Measurements from ENCODE around the gene DISC1. TPM values are rescaled to one million over a fixed set of nuclear protein-coding genes. Genes with fewer than 3 reads are reported as not detected.
"Not testable (repeated sequence)": the region's sequence is repeated elsewhere in the genome, so short reads cannot be mapped to it uniquely, and the experiment has no call there.

Gene DISC1
- total and polyA plus RNA-seq, 2 donors (not counting 3 experiments of a cell fraction or from before 2014, with no cell fraction given) = 3.3 to 14.7 TPM

DNA sequence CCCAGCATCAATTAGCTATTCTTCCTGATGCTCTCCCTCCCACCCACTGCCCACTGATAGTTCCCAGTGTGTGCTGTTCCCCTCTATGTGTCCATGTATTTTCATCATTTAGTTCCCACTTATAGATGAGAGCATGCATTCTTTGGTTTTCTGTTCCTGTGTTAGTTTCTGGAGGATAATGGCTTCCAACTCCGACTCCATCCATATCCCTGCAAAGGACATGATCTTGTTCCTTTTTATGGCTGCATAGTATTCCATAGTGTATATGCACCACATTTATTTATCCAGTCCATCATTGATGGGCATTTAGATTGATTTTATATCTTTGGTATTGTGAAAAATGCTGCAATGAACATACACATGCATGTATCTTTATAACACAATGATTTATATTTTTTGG is 30.2 kb downstream of the DISC1 start:
- FAIRE-seq (no peak), DNase-seq (ENCODE audit: low read depth, low spot score) (no peak)
- intact Hi-C loops (cut with micrococcal nuclease) = no loop called here
- Histone ChIP-seq H3K27me3 (ENCODE audit: control insufficient read depth in 2 of 2, insufficient read depth in 2 of 2, low read length in 2 of 2) (no peaks in the 10 kb centered on the region), H3K36me3 (ENCODE audit: control insufficient read depth in 2 of 2, extremely low read depth in 1 of 2, insufficient read depth in 2 of 2, low read length in 2 of 2) (no peaks in the 10 kb centered on the region), H3K9ac (replicated peaks; ENCODE audit: extremely low read depth, insufficient read depth, low read length) (no peak overlapping the region), H3K9me1 (replicated peaks; ENCODE audit: control insufficient read depth, extremely low read depth, insufficient read depth, low read length) (no peaks in the 10 kb centered on the region), H3K79me2 (ENCODE audit: control insufficient read depth, insufficient read depth, low read length) (no peaks in the 10 kb centered on the region), H4K20me1 (replicated peaks; ENCODE audit: control insufficient read depth, extremely low read depth, insufficient read depth, low read length) (no peaks in the 10 kb centered on the region), H3K4me1 (ENCODE audit: control insufficient read depth, extremely low read depth, insufficient read depth, low read length) (no peaks in the 10 kb centered on the region), H3K9me3 (replicated peaks; ENCODE audit: control insufficient read depth, insufficient read depth, low read length) (no peaks in the 10 kb centered on the region), H3K4me3 (replicated peaks in 1 of 3; ENCODE audit: insufficient read depth in 1 of 3, low read depth in 1 of 3, low read length in 3 of 3) (no peak overlapping the region), H3K27ac (ENCODE audit: insufficient read depth, low read depth, low read length) (no peak overlapping the region), H3K4me2 (ENCODE audit: insufficient read depth, low read length) (no peak overlapping the region), H2AFZ (ENCODE audit: low read depth, low read length) (no peak overlapping the region)
- no TSS peak for BruUV-seq (replicated peaks)
- POLR2A ChIA-PET = no interaction called here
- no peak for TF ChIP-seq GATA2 (IDR thresholded peaks at IDR 0.05; ENCODE audit: insufficient read depth, insufficient read length, low read depth, low read length)
- no peak for TF ChIP-seq MYC (IDR thresholded peaks at IDR 0.05; ENCODE audit: low read depth, low read length)
- no peak for TF ChIP-seq POLR2AphosphoS5 (IDR thresholded peaks at IDR 0.05; ENCODE audit: insufficient read depth, low read depth, low read length)
- TF ChIP-seq, protein P1, sequence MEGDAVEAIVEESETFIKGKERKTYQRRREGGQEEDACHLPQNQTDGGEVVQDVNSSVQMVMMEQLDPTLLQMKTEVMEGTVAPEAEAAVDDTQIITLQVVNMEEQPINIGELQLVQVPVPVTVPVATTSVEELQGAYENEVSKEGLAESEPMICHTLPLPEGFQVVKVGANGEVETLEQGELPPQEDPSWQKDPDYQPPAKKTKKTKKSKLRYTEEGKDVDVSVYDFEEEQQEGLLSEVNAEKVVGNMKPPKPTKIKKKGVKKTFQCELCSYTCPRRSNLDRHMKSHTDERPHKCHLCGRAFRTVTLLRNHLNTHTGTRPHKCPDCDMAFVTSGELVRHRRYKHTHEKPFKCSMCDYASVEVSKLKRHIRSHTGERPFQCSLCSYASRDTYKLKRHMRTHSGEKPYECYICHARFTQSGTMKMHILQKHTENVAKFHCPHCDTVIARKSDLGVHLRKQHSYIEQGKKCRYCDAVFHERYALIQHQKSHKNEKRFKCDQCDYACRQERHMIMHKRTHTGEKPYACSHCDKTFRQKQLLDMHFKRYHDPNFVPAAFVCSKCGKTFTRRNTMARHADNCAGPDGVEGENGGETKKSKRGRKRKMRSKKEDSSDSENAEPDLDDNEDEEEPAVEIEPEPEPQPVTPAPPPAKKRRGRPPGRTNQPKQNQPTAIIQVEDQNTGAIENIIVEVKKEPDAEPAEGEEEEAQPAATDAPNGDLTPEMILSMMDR (IDR thresholded peaks at IDR 0.05; ENCODE audit: extremely low read depth in 1 of 2, insufficient read depth in 1 of 2, low read depth in 1 of 2, low read length in 2 of 2) = no peak
- no peak for TF ChIP-seq EZH2 (IDR thresholded peaks at IDR 0.05; ENCODE audit: borderline replicate concordance, low read depth, low read length, severe bottlenecking)
- no peak for TF ChIP-seq FOS (IDR thresholded peaks at IDR 0.05; ENCODE audit: borderline replicate concordance, insufficient read depth, low read length)
- no peak for TF ChIP-seq POLR2A (IDR thresholded peaks at IDR 0.05; ENCODE audit: low read depth, low read length)
- no peak for TF ChIP-seq JUN (IDR thresholded peaks at IDR 0.05; ENCODE audit: borderline replicate concordance, insufficient read depth, insufficient read length, low read depth)
- TF ChIP-seq, protein P2, sequence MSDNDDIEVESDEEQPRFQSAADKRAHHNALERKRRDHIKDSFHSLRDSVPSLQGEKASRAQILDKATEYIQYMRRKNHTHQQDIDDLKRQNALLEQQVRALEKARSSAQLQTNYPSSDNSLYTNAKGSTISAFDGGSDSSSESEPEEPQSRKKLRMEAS (IDR thresholded peaks at IDR 0.05; ENCODE audit: insufficient read depth, insufficient read length) = no peak
- dilution Hi-C loops (cut with MboI; ENCODE audit: extremely low pct_ligation_motif_present, low sequenced_read_pairs) = no loop called here
- CTCF ChIA-PET = no interaction called here

DNA sequence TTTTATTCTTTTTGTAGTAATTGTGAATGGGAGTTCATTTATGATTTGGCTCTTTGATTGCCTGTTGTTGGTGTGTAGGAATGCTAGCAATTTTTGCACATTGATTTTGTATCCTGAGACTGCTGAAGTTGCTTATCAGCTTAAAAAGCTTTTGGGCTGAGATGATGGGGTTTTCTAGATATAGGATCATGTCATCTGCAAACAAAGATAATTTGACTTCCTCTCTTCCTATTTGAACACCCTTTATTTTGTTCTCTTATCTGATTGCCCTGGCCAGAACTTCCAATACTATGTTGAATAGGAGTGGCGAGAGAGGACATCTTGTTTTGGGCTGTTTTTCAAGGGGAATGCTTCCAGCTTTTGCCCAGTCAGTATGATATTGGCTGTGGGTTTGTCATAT is 31.6 kb downstream of the DISC1 start:
- FAIRE-seq; H3K36me3 ChIP-seq (ENCODE audit: control insufficient read depth in 2 of 2, extremely low read depth in 1 of 2, insufficient read depth in 2 of 2, low read length in 2 of 2); H3K27ac ChIP-seq (ENCODE audit: insufficient read depth, low read depth, low read length); CTCF ChIA-PET; H3K9me1 ChIP-seq (replicated peaks; ENCODE audit: control insufficient read depth, extremely low read depth, insufficient read depth, low read length); H3K9me3 ChIP-seq (replicated peaks; ENCODE audit: control insufficient read depth, insufficient read depth, low read length); H4K20me1 ChIP-seq (replicated peaks; ENCODE audit: control insufficient read depth, extremely low read depth, insufficient read depth, low read length); intact Hi-C loops (cut with micrococcal nuclease); H3K79me2 ChIP-seq (ENCODE audit: control insufficient read depth, insufficient read depth, low read length); dilution Hi-C loops (cut with MboI; ENCODE audit: extremely low pct_ligation_motif_present, low sequenced_read_pairs); H3K27me3 ChIP-seq (ENCODE audit: control insufficient read depth in 2 of 2, insufficient read depth in 2 of 2, low read length in 2 of 2); H2AFZ ChIP-seq (ENCODE audit: low read depth, low read length); H3K4me1 ChIP-seq (ENCODE audit: control insufficient read depth, extremely low read depth, insufficient read depth, low read length); POLR2A ChIA-PET; H3K9ac ChIP-seq (replicated peaks; ENCODE audit: extremely low read depth, insufficient read depth, low read length); DNase-seq (ENCODE audit: low read depth, low spot score); H3K4me2 ChIP-seq (ENCODE audit: insufficient read depth, low read length); BruUV-seq (replicated peaks); H3K4me3 ChIP-seq (replicated peaks in 1 of 3; ENCODE audit: insufficient read depth in 1 of 3, low read depth in 1 of 3, low read length in 3 of 3): not testable (repeated sequence)
